HEK293T (cell line): ENCODE data around the gene TBC1D10A.

Source experiments
- SUZ12 ChIP-seq: fragments of 450-650 bp; IDR thresholded peaks from 2 replicates; pipeline ENCODE4 v1.6.1; 2016; ENCODE audit warnings: mild to moderate bottlenecking
- ZNF384 ChIP-seq: fragments of 450-650 bp; IDR thresholded peaks from 2 replicates; pipeline ENCODE4 v1.6.1; 2016

GRCh38 chr22:30306627-30307011 is 20.1 kb downstream of the TBC1D10A start:
- no peak for TF ChIP-seq SUZ12
- no peak for TF ChIP-seq ZNF384
